Raji (cell line): ENCODE results near the gene CCDC194.

Source experiments
- POLR2A ChIP-seq: IDR thresholded peaks from 2 replicates; pipeline ENCODE4 v1.6.1; 2011; ENCODE audit warnings: low read depth, low read length, control low read depth; ENCODE audit not compliant: insufficient read depth

CCDC194 gene

GRCh38 chr19:17415121-17415520 lies 21.1 kb upstream of the CCDC194 start:
- TF ChIP-seq POLR2A, result no peak

GRCh38 chr19:17414097-17414496 lies 20.1 kb upstream of the CCDC194 start:
- TF ChIP-seq POLR2A, result no peak

- TF ChIP-seq POLR2A, result no peak
These were observed 17.8 kb upstream of the CCDC194 start for GRCh38 chr19:17411801-17412200.

- no peak for TF ChIP-seq POLR2A
These were observed 16.0 kb upstream of the CCDC194 start for GRCh38 chr19:17409990-17410389.

GRCh38 chr19:17406887-17407196 lies 12.8 kb upstream of the CCDC194 start:
- TF ChIP-seq POLR2A, result 0 out of 2 replicates have a peak, but pooled peaks have one; percentile 23

- TF ChIP-seq POLR2A, result 0 out of 2 replicates have a peak, but pooled peaks have one; percentile 34
These were observed 12.3 kb upstream of the CCDC194 start for GRCh38 chr19:17406046-17406886.

GRCh38 chr19:17405250-17406045 lies 11.5 kb upstream of the CCDC194 start, which contains the start of gene BST2:
Gene BST2, minus strand, starts transcription at chr19:17405630. Its CDS starts 55 bp downstream, at chr19:17405575.
- peak; percentile 65 for TF ChIP-seq POLR2A

- TF ChIP-seq POLR2A, result no peak
These were observed 10.7 kb upstream of the CCDC194 start for GRCh38 chr19:17404621-17405249.

GRCh38 chr19:17404015-17404414 lies 10.0 kb upstream of the CCDC194 start:
- no peak for TF ChIP-seq POLR2A

GRCh38 chr19:17402982-17403855 lies 9.2 kb upstream of the CCDC194 start:
- no peak for TF ChIP-seq POLR2A

- TF ChIP-seq POLR2A, result no peak
These were observed 7.6 kb upstream of the CCDC194 start for GRCh38 chr19:17401628-17402027.

GRCh38 chr19:17398902-17399527 lies 5.0 kb upstream of the CCDC194 start:
- no peak for TF ChIP-seq POLR2A

GRCh38 chr19:17394891-17395415 lies 957 bp upstream of the CCDC194 start:
- no peak for TF ChIP-seq POLR2A

GRCh38 chr19:17393002-17393401 lies 994 bp downstream of the CCDC194 start:
- TF ChIP-seq POLR2A, result no peak

- peak; percentile 21; the same call in 1 of the 2 replicates for TF ChIP-seq POLR2A
These were observed 2.4 kb downstream of the CCDC194 start for GRCh38 chr19:17391371-17392151.
